ENCODE measurements around the gene IL27RA.

Gene IL27RA

GRCh38 chr19:14051980-14052379 lies 20.4 kb downstream of the IL27RA start:
- TF ChIP-seq OSR1 (CRISPR knock-in tag; IDR thresholded peaks at IDR 0.05), result no peak
- no peak for TF ChIP-seq ZNF565 (CRISPR knock-in tag; conservative IDR thresholded peaks at IDR 0.05; ENCODE audit: low read depth)
- ATAC-seq, result no peak

GRCh38 chr19:14052470-14052869 lies 20.9 kb downstream of the IL27RA start:
- ATAC-seq, result no peak
- TF ChIP-seq OSR1 (CRISPR knock-in tag; IDR thresholded peaks at IDR 0.05) (no peak), PATZ1 (CRISPR knock-in tag; IDR thresholded peaks at IDR 0.05; ENCODE audit: borderline replicate concordance) (no peak), TOX (CRISPR knock-in tag; IDR thresholded peaks at IDR 0.05; ENCODE audit: borderline replicate concordance) (no peak), SNAI2 (CRISPR knock-in tag; IDR thresholded peaks at IDR 0.05) (no peak), ESRRG (CRISPR knock-in tag; IDR thresholded peaks at IDR 0.05) (no peak), ZFP30 (CRISPR knock-in tag; IDR thresholded peaks at IDR 0.05) (no peak), CSDC2 (CRISPR knock-in tag; IDR thresholded peaks at IDR 0.05) (no peak), TSHZ2 (CRISPR knock-in tag; IDR thresholded peaks at IDR 0.05) (no peak), ISL1 (CRISPR knock-in tag; IDR thresholded peaks at IDR 0.05) (no peak), ARNTL (CRISPR knock-in tag; IDR thresholded peaks at IDR 0.05; ENCODE audit: borderline replicate concordance, low read depth) (no peak)

- no peak for ATAC-seq
- TF ChIP-seq ISL1 (CRISPR knock-in tag; IDR thresholded peaks at IDR 0.05), result no peak
Observed at GRCh38 chr19:14053032-14053431, 21.5 kb downstream of the IL27RA start.

GRCh38 chr19:14053500-14053899 lies 21.9 kb downstream of the IL27RA start:
- ATAC-seq, result no peak
- no peak for TF ChIP-seq PATZ1 (CRISPR knock-in tag; IDR thresholded peaks at IDR 0.05; ENCODE audit: borderline replicate concordance)
- TF ChIP-seq CREB5 (CRISPR knock-in tag; IDR thresholded peaks at IDR 0.05; ENCODE audit: low read depth), result no peak

- ATAC-seq, result no peak
- TF ChIP-seq BACH2 (CRISPR knock-in tag; IDR thresholded peaks at IDR 0.05; ENCODE audit: borderline replicate concordance), result no peak
- TF ChIP-seq ZC3H10 (CRISPR knock-in tag; IDR thresholded peaks at IDR 0.05), result no peak
- no peak for TF ChIP-seq TCF4 (CRISPR knock-in tag; IDR thresholded peaks at IDR 0.05; ENCODE audit: borderline replicate concordance)
- no peak for TF ChIP-seq CREB5 (CRISPR knock-in tag; IDR thresholded peaks at IDR 0.05; ENCODE audit: low read depth)
- no peak for TF ChIP-seq ZFP30 (CRISPR knock-in tag; IDR thresholded peaks at IDR 0.05)
Observed at GRCh38 chr19:14054099-14054498, 22.5 kb downstream of the IL27RA start.

- ATAC-seq, result no peak
- TF ChIP-seq CREB5 (CRISPR knock-in tag; IDR thresholded peaks at IDR 0.05; ENCODE audit: low read depth), result no peak
- TF ChIP-seq TSHZ2 (CRISPR knock-in tag; IDR thresholded peaks at IDR 0.05), result no peak
- TF ChIP-seq CSRNP3 (CRISPR knock-in tag; IDR thresholded peaks at IDR 0.05), result no peak
- TF ChIP-seq ZNF70 (CRISPR knock-in tag; IDR thresholded peaks at IDR 0.05), result no peak
- no peak for TF ChIP-seq ARNTL (CRISPR knock-in tag; IDR thresholded peaks at IDR 0.05; ENCODE audit: borderline replicate concordance, low read depth)
- TF ChIP-seq ESRRG (CRISPR knock-in tag; IDR thresholded peaks at IDR 0.05), result no peak
Observed at GRCh38 chr19:14054721-14055120, 23.2 kb downstream of the IL27RA start.
